Naive thymus-derived CD8-positive, alpha-beta T cell (primary cell): ENCODE measurements around the gene OSR1. TPM values are rescaled to one million over a fixed set of nuclear protein-coding genes. Genes with fewer than 3 reads are reported as not detected.
A peak's percentile ranks its signal among the peaks of the same experiment; 100 is the strongest.
"Not testable (repeated sequence)": the region's sequence is repeated elsewhere in the genome, so short reads cannot be mapped to it uniquely, and the experiment has no call there.

Experiments
- ATAC-seq, 2 donors: fragments of 150-1000 bp; cut with Tn5 transposase in 1 of 2; sonication (Bioruptor Pico), chemical (Tn5 transposase) in 1 of 2; 1 replicate in 1 of 2; 2 replicates in 1 of 2; pipeline ENCODE4 v1.10.0; 2021; ENCODE audit warnings: mild to moderate bottlenecking in 2 of 2, moderate library complexity in 2 of 2
- POLR2A ChIA-PET: fragments of 350-600 bp; sonication (Branson Sonifier 250); formaldehyde crosslinking; loops from one replicate; lab custom pipeline; 2021; ENCODE audit warnings: antibody characterized with exemption; lab: Charles Lee
- DNase-seq, 10 donors: peaks; one replicate each; pipeline versions ENCODE4 v3.0.0 to v3.0.0-alpha.2; 2020 to 2022
- H3K27ac Mint-ChIP-seq, 10 donors: one replicate each; pipeline ENCODE4 v1.8.0; 2020 to 2022; ENCODE audit warnings: mild to moderate bottlenecking in 10 of 10, mixed read lengths in 10 of 10, moderate library complexity in 4 of 10, inconsistent platforms in 1 of 10
- H3K27me3 Mint-ChIP-seq, 5 donors: one replicate each; pipeline ENCODE4 v1.8.0; 2021 to 2022; ENCODE audit warnings: mixed read lengths in 5 of 5
- H3K36me3 Mint-ChIP-seq, 3 donors: one replicate each; pipeline ENCODE4 v1.8.0; 2020 to 2022; ENCODE audit warnings: mixed read lengths in 3 of 3, mild to moderate bottlenecking in 2 of 3, inconsistent platforms in 1 of 3
- H3K4me1 Mint-ChIP-seq, 4 donors: one replicate each; pipeline ENCODE4 v1.8.0; 2021 to 2022; ENCODE audit warnings: mixed read lengths in 4 of 4
- H3K4me3 Mint-ChIP-seq, 10 donors: one replicate each; pipeline ENCODE4 v1.8.0; 2020 to 2022; ENCODE audit warnings: mild to moderate bottlenecking in 10 of 10, mixed read lengths in 10 of 10, moderate library complexity in 6 of 10, inconsistent platforms in 1 of 10
- H3K9me3 Mint-ChIP-seq, 9 donors: one replicate each; pipeline ENCODE4 v1.8.0; 2020 to 2022; ENCODE audit warnings: mixed read lengths in 9 of 9, mild to moderate bottlenecking in 3 of 9, inconsistent platforms in 1 of 9, moderate library complexity in 1 of 9
- polyA plus RNA-seq, 3 donors: library from polyadenylated mRNA; unstranded; fragments of 300-500 nt; fragmentation: Illumina TruSeq; gene quantifications; one replicate each; pipeline ENCODE4 v1.2.3, GENCODE V29; 2021
- total RNA-seq, 8 experiments: library from RNA in 2 of 8; stranded (reverse) in 2 of 8; gene quantifications; one replicate each; pipeline ENCODE4 v1.2.3 and lab custom pipeline; 2021 to 2026

The OSR1 gene
- total and polyA plus RNA-seq, 5 experiments from 2014 or later = not detected

GRCh38 chr2:19330436-19330835 is 28.0 kb downstream of the OSR1 start:
- no peaks in the 10 kb centered on the region for H3K9me3 Mint-ChIP-seq
- peaks cover 4 to 7% (median 7%) of the 10 kb centered on the region in 3 donors for H3K36me3 Mint-ChIP-seq
- ATAC-seq (no peak), DNase-seq (no peak)
- H3K27me3 Mint-ChIP-seq = peaks cover 0 to 10% (median 0%) of the 10 kb centered on the region in 5 donors
- H3K27ac Mint-ChIP-seq = no peak overlapping the region
- no peak overlapping the region for H3K4me3 Mint-ChIP-seq
- POLR2A ChIA-PET = no interaction called here
- no peaks in the 10 kb centered on the region for H3K4me1 Mint-ChIP-seq

DNA sequence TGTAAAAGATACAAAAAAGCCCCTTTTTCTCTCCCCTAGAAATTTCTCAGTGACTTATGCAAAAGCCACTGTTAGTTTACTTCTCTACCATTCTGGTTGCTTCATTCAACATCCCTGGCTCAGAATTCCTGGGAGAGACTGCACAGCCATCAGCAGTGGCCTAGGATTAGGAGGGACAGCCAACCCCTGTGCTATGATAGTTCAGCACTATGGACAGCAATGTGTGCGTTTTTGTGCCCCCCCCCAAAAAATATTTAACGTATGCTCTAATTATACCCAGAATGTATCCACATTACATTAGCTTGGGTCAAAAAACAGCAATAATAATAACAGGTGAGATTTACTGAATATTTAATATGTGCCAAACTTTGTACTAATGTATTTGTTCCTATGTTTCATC is 29.0 kb downstream of the OSR1 start:
- H3K4me3 Mint-ChIP-seq = no peak overlapping the region
- POLR2A ChIA-PET = no interaction called here
- no peak overlapping the region for H3K27ac Mint-ChIP-seq
- DNase-seq (no peak), ATAC-seq (no peak)
- no peaks in the 10 kb centered on the region for H3K4me1 Mint-ChIP-seq
- H3K27me3 Mint-ChIP-seq = peaks cover 0 to 10% (median 0%) of the 10 kb centered on the region in 5 donors
- peaks cover 5 to 12% (median 7%) of the 10 kb centered on the region in 3 donors for H3K36me3 Mint-ChIP-seq
- H3K9me3 Mint-ChIP-seq = no peaks in the 10 kb centered on the region

DNA sequence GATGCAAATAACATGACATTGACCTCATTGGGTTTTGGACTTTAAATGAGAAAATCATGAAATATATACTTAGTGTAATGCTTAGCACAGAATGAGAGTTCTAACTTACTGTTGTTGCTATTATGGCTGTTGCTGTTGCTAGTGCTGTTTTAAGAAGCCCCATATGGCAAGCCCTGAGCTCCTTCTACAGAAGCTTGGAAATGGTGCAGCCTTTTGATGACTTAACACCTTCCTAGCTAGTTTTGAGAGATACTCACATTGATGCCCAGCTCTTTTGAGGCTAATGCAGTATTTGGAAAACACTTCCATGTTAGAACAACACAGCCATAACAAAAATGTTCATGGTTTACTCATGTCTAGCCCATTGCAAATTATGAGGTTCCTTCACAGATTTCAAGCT is 30.9 kb downstream of the OSR1 start:
- Mint-ChIP-seq H3K4me1 (no peaks in the 10 kb centered on the region), H3K9me3 (no peaks in the 10 kb centered on the region), H3K27me3 (peaks cover 0 to 10% (median 0%) of the 10 kb centered on the region in 5 donors), H3K4me3 (no peak overlapping the region), H3K27ac (no peak overlapping the region), H3K36me3 (peaks cover 2 to 19% (median 13%) of the 10 kb centered on the region in 3 donors)
- DNase-seq (no peak), ATAC-seq (no peak)
- POLR2A ChIA-PET = no interaction called here

GRCh38 chr2:19321946-19322345 is 36.5 kb downstream of the OSR1 start:
- H3K27me3 Mint-ChIP-seq = no peaks in the 10 kb centered on the region
- H3K4me1 Mint-ChIP-seq = no peaks in the 10 kb centered on the region
- POLR2A ChIA-PET = interaction anchor here (0.7 kb wide), 1 partner anchor 8 kb away, joined by 3 read pairs; no protein-coding TSS in a partner anchor
- no peak for ATAC-seq
- DNase-seq = no peak
- no peak overlapping the region for H3K27ac Mint-ChIP-seq
- no peak overlapping the region for H3K4me3 Mint-ChIP-seq
- peaks cover 5 to 32% (median 15%) of the 10 kb centered on the region in 3 donors for H3K36me3 Mint-ChIP-seq
- no peaks in the 10 kb centered on the region for H3K9me3 Mint-ChIP-seq

DNA sequence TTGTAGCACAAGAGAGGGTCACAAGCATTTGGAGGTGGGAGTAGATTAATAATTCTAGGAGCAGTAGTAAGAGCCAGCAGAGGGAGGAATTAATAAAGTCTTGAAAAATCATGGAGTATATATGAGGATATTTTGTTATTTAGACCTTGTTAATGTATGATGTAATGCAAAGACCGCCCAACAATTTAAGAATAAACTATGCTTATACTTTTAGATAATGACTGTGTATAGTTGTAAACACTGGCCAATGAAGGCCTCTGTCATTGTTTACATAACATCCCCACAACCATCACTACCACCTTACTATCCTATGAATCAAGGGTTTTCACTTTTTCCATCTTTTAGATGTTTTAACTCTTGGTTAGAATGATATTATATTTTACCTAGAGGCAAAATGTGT is 37.6 kb downstream of the OSR1 start:
- DNase-seq (no peak), ATAC-seq (no peak)
- Mint-ChIP-seq H3K4me3 (no peak overlapping the region), H3K36me3 (peaks cover 5 to 32% (median 15%) of the 10 kb centered on the region in 3 donors), H3K27ac (peak overlapping the region in 1 of 10 donors; percentile 30), H3K4me1 (no peaks in the 10 kb centered on the region), H3K27me3 (no peaks in the 10 kb centered on the region), H3K9me3 (no peaks in the 10 kb centered on the region)
- POLR2A ChIA-PET = no interaction called here

- POLR2A ChIA-PET = no interaction called here
- H3K36me3 Mint-ChIP-seq = peaks cover 5 to 28% (median 15%) of the 10 kb centered on the region in 3 donors
- H3K4me3 Mint-ChIP-seq = no peak overlapping the region
- no peak for DNase-seq
- H3K27me3 Mint-ChIP-seq = no peaks in the 10 kb centered on the region
- no peaks in the 10 kb centered on the region for H3K9me3 Mint-ChIP-seq
- no peak for ATAC-seq
- H3K4me1 Mint-ChIP-seq = no peaks in the 10 kb centered on the region
- H3K27ac Mint-ChIP-seq = no peak overlapping the region
These were observed 38.7 kb downstream of the OSR1 start for GRCh38 chr2:19319698-19320097.

DNA sequence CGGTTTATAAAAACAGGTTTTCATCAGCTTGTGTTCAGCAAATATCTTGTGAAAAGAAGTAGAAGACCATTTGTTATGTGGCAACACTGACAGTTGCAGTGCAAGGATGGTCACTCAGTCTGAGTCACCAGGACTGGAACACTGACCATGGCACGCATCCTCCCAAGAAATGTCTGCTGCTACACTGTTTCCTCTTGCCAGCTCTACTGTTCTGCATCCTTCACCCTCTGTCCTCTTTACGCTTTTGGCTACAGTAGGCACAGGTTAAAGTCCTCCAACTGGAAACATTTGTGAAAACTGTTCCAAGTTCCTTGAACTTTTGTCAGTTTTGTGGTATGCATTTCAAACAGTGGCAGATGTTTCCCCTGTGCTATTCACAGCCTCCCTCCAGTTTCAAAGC is 39.4 kb downstream of the OSR1 start:
- Mint-ChIP-seq H3K4me1 (no peaks in the 10 kb centered on the region), H3K27ac (no peak overlapping the region), H3K9me3 (peaks cover 0 to 3% (median 0%) of the 10 kb centered on the region in 9 donors), H3K27me3 (no peaks in the 10 kb centered on the region), H3K36me3 (peaks cover 5 to 24% (median 11%) of the 10 kb centered on the region in 3 donors), H3K4me3 (no peak overlapping the region)
- no peak for DNase-seq
- POLR2A ChIA-PET = no interaction called here
- ATAC-seq = no peak

DNA sequence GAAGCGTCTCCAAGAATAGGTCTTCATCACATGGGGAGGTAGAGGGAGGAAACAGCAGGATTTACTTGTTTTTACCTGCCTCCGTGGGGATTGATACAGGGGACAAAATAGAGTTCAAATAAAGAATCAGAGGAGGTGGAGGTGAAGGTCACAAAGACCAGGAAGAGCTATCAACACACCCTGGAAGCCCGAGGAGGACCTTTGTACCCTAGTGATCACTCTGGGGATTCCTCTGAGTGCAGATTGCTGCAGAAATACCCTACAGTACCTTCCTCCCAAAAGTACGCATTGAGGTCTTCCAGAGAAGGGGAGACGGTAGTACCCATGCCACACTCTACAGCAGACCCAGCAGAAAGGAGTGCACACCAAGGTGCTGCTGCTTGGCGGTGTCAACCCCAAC is 44.9 kb downstream of the OSR1 start:
- ATAC-seq (no peak), DNase-seq (no peak)
- H3K27ac Mint-ChIP-seq = no peak overlapping the region
- no peaks in the 10 kb centered on the region for H3K36me3 Mint-ChIP-seq
- H3K27me3 Mint-ChIP-seq = no peaks in the 10 kb centered on the region
- no peaks in the 10 kb centered on the region for H3K4me1 Mint-ChIP-seq
- no peak overlapping the region for H3K4me3 Mint-ChIP-seq
- POLR2A ChIA-PET = interaction anchor here (0.6 kb wide), 1 partner anchor 9 kb away, joined by 3 read pairs; no protein-coding TSS in a partner anchor
- peaks cover 0 to 19% (median under 1%) of the 10 kb centered on the region in 9 donors for H3K9me3 Mint-ChIP-seq

- Mint-ChIP-seq H3K9me3 (peaks cover 0 to 24% (median 3%) of the 10 kb centered on the region in 9 donors), H3K27ac (no peak overlapping the region), H3K4me3 (no peak overlapping the region), H3K27me3 (no peaks in the 10 kb centered on the region), H3K4me1 (no peaks in the 10 kb centered on the region), H3K36me3 (no peaks in the 10 kb centered on the region)
- DNase-seq = no peak
- no peak for ATAC-seq
- POLR2A ChIA-PET = no interaction called here
These were observed 45.5 kb downstream of the OSR1 start for GRCh38 chr2:19312949-19313348.

GRCh38 chr2:19306065-19306464 is 52.4 kb downstream of the OSR1 start:
- H3K4me1 Mint-ChIP-seq, H3K27ac Mint-ChIP-seq, H3K4me3 Mint-ChIP-seq, ATAC-seq, DNase-seq, H3K27me3 Mint-ChIP-seq, POLR2A ChIA-PET: not testable (repeated sequence)
- peaks cover 0 to 15% (median 9%) of the 10 kb centered on the region in 9 donors for H3K9me3 Mint-ChIP-seq
- peaks cover 7 to 12% (median 9%) of the 10 kb centered on the region in 3 donors for H3K36me3 Mint-ChIP-seq

- POLR2A ChIA-PET, DNase-seq: not testable (repeated sequence)
These were observed 52.9 kb downstream of the OSR1 start for GRCh38 chr2:19305400-19306055.

DNA sequence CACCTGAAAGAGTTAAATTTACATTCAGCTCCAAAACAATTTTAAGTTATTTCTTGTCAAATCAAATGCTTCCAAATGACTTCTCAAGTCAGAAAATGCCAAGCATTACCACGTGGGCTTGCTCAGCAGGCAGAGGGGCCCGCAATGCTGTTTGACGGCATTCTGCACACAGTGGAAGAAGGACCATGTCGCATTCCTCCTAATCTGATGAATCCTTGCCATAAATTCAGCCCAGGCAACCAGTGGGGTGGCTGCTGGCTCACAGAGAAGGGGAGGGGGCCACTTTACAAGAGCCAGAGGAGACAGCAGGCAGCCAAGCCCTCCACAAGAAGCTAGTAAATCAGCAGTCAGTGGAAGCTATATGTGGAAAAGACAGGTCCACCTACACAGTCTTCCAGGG is 56.7 kb downstream of the OSR1 start:
- Mint-ChIP-seq H3K4me1 (no peaks in the 10 kb centered on the region), H3K4me3 (no peak overlapping the region), H3K27ac (no peak overlapping the region), H3K27me3 (no peaks in the 10 kb centered on the region), H3K9me3 (peaks cover 0 to 10% (median 3%) of the 10 kb centered on the region in 9 donors), H3K36me3 (peaks cover 7 to 12% (median 9%) of the 10 kb centered on the region in 3 donors)
- DNase-seq = no peak
- ATAC-seq = no peak
- POLR2A ChIA-PET = no interaction called here

More at GRCh38 chr2:19305400-19306055, 52.9 kb downstream of the OSR1 start:
- H3K9me3 Mint-ChIP-seq = peaks cover 0 to 15% (median 8%) of the 10 kb centered on the region in 9 donors
- not testable (repeated sequence) for ATAC-seq, H3K27ac Mint-ChIP-seq, H3K27me3 Mint-ChIP-seq, H3K4me3 Mint-ChIP-seq, H3K4me1 Mint-ChIP-seq
- peaks cover 7 to 12% (median 9%) of the 10 kb centered on the region in 3 donors for H3K36me3 Mint-ChIP-seq
